ENCODE data around the gene SASS6.
A peak's percentile ranks its signal among the peaks of the same experiment; 100 is the strongest.

SASS6 gene, protein sequence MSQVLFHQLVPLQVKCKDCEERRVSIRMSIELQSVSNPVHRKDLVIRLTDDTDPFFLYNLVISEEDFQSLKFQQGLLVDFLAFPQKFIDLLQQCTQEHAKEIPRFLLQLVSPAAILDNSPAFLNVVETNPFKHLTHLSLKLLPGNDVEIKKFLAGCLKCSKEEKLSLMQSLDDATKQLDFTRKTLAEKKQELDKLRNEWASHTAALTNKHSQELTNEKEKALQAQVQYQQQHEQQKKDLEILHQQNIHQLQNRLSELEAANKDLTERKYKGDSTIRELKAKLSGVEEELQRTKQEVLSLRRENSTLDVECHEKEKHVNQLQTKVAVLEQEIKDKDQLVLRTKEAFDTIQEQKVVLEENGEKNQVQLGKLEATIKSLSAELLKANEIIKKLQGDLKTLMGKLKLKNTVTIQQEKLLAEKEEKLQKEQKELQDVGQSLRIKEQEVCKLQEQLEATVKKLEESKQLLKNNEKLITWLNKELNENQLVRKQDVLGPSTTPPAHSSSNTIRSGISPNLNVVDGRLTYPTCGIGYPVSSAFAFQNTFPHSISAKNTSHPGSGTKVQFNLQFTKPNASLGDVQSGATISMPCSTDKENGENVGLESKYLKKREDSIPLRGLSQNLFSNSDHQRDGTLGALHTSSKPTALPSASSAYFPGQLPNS

DNA sequence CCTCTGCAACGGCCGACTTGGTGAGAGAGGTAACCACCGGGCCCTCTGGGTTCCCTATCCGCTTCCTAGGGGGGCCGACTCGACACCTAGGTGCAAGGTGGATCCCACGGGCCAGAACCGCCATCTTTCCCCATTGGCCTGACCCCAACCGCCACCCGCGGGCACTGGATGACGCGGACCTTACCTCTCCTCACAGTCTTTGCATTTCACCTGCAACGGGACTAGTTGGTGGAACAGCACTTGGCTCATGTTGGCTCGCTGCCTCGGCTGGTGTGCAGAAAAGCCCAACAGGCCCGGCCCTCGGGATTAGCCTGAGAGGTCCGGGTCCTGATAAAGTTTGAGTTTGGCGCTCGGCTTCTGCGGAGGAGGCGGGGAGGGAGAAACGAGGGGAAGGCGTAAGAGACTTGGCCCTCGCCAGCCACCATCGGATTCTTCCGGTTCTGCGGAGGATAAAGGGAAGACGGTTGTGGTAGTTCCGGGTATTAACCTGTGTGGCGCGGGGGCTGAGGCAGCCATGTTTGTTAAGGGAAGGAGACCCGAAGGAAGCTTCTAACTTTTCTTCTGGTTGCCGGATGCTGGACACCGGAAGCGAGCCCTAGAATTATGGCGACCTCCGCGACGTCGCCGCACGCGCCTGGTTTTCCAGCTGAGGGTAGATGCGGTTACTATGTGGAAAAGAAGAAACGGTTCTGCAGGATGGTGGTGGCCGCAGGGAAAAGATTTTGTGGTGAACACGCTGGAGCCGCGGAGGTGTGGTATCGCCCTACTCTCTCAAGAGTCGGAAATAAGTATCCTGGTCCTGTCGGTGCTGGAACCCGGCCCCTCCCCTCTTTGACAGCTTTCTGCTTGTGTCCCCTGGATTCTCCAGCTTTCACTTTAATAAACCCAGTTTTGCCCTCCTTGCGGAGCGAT is at the start of gene SASS6, which contains the start of gene TRMT13:
Gene SASS6 (minus strand): TSS at position 365 of the 912 bp plus-strand sequence. CDS start 116 bp downstream, at position 249.
Gene TRMT13 (plus strand): TSS at position 598 of the 912 bp plus-strand sequence. CDS start 6 bp downstream, at position 604.
- Histone ChIP-seq H3K4me2 (ENCODE audit: low read length) (peak within 1 kb of the TSS; percentile 91), H3K79me2 (no peaks in the 10 kb centered on the region), H3K9me3 (ENCODE audit: control insufficient read depth, low read length) (no peaks in the 10 kb centered on the region), H3K4me3 (ENCODE audit: low read depth, low read length) (peak within 1 kb of the TSS; percentile 87), H3K36me3 (ENCODE audit: control insufficient read depth, insufficient read depth, low read length) (no peaks in the 10 kb centered on the region), H3K4me1 (peaks cover 2% of the 10 kb centered on the region), H3K9ac (no peak within 1 kb of the TSS), H3K27ac (peak within 1 kb of the TSS; percentile 75), H3K27me3 (ENCODE audit: control insufficient read depth, insufficient read depth, low read length) (no peaks in the 10 kb centered on the region), H2AFZ (peak within 1 kb of the TSS; percentile 97)
- TF ChIP-seq, protein P1, sequence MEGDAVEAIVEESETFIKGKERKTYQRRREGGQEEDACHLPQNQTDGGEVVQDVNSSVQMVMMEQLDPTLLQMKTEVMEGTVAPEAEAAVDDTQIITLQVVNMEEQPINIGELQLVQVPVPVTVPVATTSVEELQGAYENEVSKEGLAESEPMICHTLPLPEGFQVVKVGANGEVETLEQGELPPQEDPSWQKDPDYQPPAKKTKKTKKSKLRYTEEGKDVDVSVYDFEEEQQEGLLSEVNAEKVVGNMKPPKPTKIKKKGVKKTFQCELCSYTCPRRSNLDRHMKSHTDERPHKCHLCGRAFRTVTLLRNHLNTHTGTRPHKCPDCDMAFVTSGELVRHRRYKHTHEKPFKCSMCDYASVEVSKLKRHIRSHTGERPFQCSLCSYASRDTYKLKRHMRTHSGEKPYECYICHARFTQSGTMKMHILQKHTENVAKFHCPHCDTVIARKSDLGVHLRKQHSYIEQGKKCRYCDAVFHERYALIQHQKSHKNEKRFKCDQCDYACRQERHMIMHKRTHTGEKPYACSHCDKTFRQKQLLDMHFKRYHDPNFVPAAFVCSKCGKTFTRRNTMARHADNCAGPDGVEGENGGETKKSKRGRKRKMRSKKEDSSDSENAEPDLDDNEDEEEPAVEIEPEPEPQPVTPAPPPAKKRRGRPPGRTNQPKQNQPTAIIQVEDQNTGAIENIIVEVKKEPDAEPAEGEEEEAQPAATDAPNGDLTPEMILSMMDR (IDR thresholded peaks at IDR 0.05), result no peak

DNA sequence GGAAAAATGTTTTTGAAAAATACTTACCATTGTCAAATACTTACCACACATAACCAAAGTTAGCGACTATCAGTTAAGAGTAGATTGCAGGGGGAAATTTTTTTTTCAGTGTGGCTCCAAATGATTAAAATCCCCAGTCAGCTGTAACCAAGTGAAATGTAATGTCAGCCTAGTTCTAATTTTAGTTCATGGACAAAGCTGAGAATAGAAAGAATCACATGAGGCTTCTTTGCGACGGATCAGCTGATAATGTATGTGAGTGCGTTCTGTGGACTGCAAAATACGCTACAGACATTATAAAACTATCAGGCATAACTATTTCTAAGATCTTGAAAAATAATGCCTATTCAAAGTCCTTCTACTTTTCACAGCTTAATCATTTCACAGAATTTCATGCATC is 45.4 kb upstream of the SASS6 start, which contains the start of gene LRRC39:
Gene LRRC39 (minus strand): TSS at position 166 of the 400 bp plus-strand sequence. CDS start 9,740 bp downstream, outside the sequence.
- TF ChIP-seq, protein P1 (IDR thresholded peaks at IDR 0.05), result no peak
- Histone ChIP-seq H3K27me3 (ENCODE audit: control insufficient read depth, insufficient read depth, low read length) (no peaks in the 10 kb centered on the region), H3K27ac (no peak within 1 kb of the TSS), H3K9ac (no peak within 1 kb of the TSS), H3K79me2 (no peaks in the 10 kb centered on the region), H3K4me3 (ENCODE audit: low read depth, low read length) (no peak within 1 kb of the TSS), H3K4me2 (ENCODE audit: low read length) (peak within 1 kb of the TSS; percentile 39), H2AFZ (no peak within 1 kb of the TSS), H3K4me1 (no peaks in the 10 kb centered on the region), H3K36me3 (ENCODE audit: control insufficient read depth, insufficient read depth, low read length) (no peaks in the 10 kb centered on the region), H3K9me3 (ENCODE audit: control insufficient read depth, low read length) (no peaks in the 10 kb centered on the region)

DNA sequence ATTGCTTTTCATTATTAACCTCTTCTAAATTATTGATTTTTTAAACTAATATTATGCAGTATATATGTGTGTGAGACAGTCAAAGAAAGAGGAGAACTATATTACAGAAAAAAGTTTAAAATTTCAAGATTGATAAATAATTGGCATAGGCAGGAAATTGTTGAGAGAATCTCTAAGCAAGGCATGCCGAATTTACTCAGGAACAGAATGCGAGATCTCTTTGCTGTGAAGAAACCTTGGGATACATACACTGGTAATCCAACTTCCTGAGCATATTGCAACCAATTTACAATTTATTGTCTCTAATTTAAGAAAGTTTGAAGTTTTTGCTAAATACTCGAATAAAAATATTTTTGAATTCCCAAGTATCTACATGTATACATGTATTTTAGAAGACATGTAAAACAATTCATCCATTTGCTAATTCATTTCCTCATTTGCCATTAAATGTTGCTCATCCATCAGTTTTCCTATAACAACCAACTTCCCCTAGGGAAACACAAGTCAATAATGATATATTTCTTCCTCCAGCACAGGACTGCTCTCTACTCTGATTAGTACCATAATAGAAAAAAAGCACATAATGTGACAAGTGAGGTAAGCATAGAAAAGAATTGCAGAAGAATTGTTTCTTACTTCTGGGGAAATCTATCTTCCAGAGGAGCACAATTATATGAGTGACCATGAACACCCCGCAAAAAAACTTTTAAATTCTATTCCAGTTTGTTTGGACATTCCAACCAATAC is 44.7 kb upstream of the SASS6 start:
- TF ChIP-seq, protein P1 (IDR thresholded peaks at IDR 0.05), result no peak
- no peaks in the 10 kb centered on the region for H3K79me2 ChIP-seq
- H2AFZ ChIP-seq, result no peak overlapping the region
- H3K9me3 ChIP-seq (ENCODE audit: control insufficient read depth, low read length), result no peaks in the 10 kb centered on the region
- no peak overlapping the region for H3K27ac ChIP-seq
- H3K4me2 ChIP-seq (ENCODE audit: low read length), result peak overlapping the region; percentile 39
- H3K27me3 ChIP-seq (ENCODE audit: control insufficient read depth, insufficient read depth, low read length), result no peaks in the 10 kb centered on the region
- no peaks in the 10 kb centered on the region for H3K4me1 ChIP-seq
- no peaks in the 10 kb centered on the region for H3K36me3 ChIP-seq (ENCODE audit: control insufficient read depth, insufficient read depth, low read length)
- no peak overlapping the region for H3K9ac ChIP-seq
- H3K4me3 ChIP-seq (ENCODE audit: low read depth, low read length), result no peak overlapping the region

DNA sequence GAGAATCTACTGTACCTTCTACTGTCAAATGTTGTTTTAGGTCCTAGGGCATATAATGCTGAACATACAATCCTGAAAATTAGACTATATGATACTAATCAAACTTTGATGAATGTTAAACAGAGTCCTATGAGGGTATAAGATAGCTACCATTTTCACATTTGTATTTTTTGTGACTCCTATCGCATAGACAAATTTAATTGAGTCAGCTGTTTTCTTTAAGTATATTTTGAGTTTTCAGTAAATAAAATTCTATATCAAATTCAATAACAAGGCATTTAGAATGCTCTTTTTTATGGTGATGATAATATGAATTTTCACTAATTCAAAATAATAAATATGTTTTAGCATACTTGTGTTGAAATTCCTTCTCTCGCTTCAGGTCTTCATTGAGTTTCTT is 35.3 kb upstream of the SASS6 start:
- H2AFZ ChIP-seq, result no peak overlapping the region
- no peaks in the 10 kb centered on the region for H3K27me3 ChIP-seq (ENCODE audit: control insufficient read depth, insufficient read depth, low read length)
- TF ChIP-seq, protein P1 (IDR thresholded peaks at IDR 0.05), result no peak
- H3K4me3 ChIP-seq (ENCODE audit: low read depth, low read length), result no peak overlapping the region
- no peak overlapping the region for H3K9ac ChIP-seq
- no peak overlapping the region for H3K4me2 ChIP-seq (ENCODE audit: low read length)
- no peaks in the 10 kb centered on the region for H3K79me2 ChIP-seq
- no peaks in the 10 kb centered on the region for H3K4me1 ChIP-seq
- no peaks in the 10 kb centered on the region for H3K9me3 ChIP-seq (ENCODE audit: control insufficient read depth, low read length)
- no peak overlapping the region for H3K27ac ChIP-seq
- H3K36me3 ChIP-seq (ENCODE audit: control insufficient read depth, insufficient read depth, low read length), result no peaks in the 10 kb centered on the region
